Osteocyte (in vitro differentiated cells): ENCODE data around the gene DUOXA2. TPM values are rescaled to one million over a fixed set of nuclear protein-coding genes. Genes with fewer than 3 reads are reported as not detected.

Source experiments
- DNase-seq: peaks from one replicate; pipeline ENCODE4 v3.0.0; 2021; ENCODE audit warnings: mixed read lengths; ENCODE audit not compliant: unreplicated experiment; ENCODE audit errors: extremely low spot score
- H3K27ac Mint-ChIP-seq: one replicate; pipeline ENCODE4 v1.8.0; 2021; ENCODE audit warnings: mild to moderate bottlenecking, mixed read lengths; ENCODE audit not compliant: unreplicated experiment
- H3K27me3 Mint-ChIP-seq: one replicate; pipeline ENCODE4 v1.8.0; 2021; ENCODE audit warnings: mixed read lengths; ENCODE audit not compliant: unreplicated experiment
- H3K36me3 Mint-ChIP-seq: one replicate; pipeline ENCODE4 v1.8.0; 2021; ENCODE audit warnings: mixed read lengths; ENCODE audit not compliant: unreplicated experiment
- H3K4me1 Mint-ChIP-seq: one replicate; pipeline ENCODE4 v1.8.0; 2021; ENCODE audit warnings: mixed read lengths; ENCODE audit not compliant: unreplicated experiment
- H3K4me3 Mint-ChIP-seq: one replicate; pipeline ENCODE4 v1.8.0; 2021; ENCODE audit warnings: mild to moderate bottlenecking, moderate library complexity, mixed read lengths; ENCODE audit not compliant: unreplicated experiment
- H3K9me3 Mint-ChIP-seq: one replicate; pipeline ENCODE4 v1.8.0; 2021; ENCODE audit warnings: mixed read lengths; ENCODE audit not compliant: unreplicated experiment
- CTCF ChIP-seq: fragments of 200-600 bp; sonication (generic); IDR thresholded peaks from 2 replicates; pipeline ENCODE4 v1.5.0; 2021; ENCODE audit warnings: antibody characterized with exemption, mild to moderate bottlenecking, moderate library complexity
- total RNA-seq: library from RNA; stranded (reverse); gene quantifications from 2 replicates; pipeline ENCODE4 v1.2.1, GENCODE V29; 2021

Gene DUOXA2
- total RNA-seq, 1 donor from 2014 or later: not detected

- no peaks in the 10 kb centered on the region for H3K4me1 Mint-ChIP-seq
- no peak for DNase-seq
- H3K9me3 Mint-ChIP-seq: no peaks in the 10 kb centered on the region
- H3K27ac Mint-ChIP-seq: no peak overlapping the region
- no peak overlapping the region for H3K4me3 Mint-ChIP-seq
- peaks cover 31% of the 10 kb centered on the region for H3K27me3 Mint-ChIP-seq
- H3K36me3 Mint-ChIP-seq: no peaks in the 10 kb centered on the region
- no peak for TF ChIP-seq CTCF
These were observed 18.5 kb upstream of the DUOXA2 start for GRCh38 chr15:45095661-45096060.

GRCh38 chr15:45097466-45097865 lies 16.7 kb upstream of the DUOXA2 start:
- no peak for TF ChIP-seq CTCF
- no peak overlapping the region for H3K4me3 Mint-ChIP-seq
- no peak for DNase-seq
- H3K27me3 Mint-ChIP-seq: peaks cover 20% of the 10 kb centered on the region
- no peaks in the 10 kb centered on the region for H3K9me3 Mint-ChIP-seq
- H3K27ac Mint-ChIP-seq: no peak overlapping the region
- H3K36me3 Mint-ChIP-seq: no peaks in the 10 kb centered on the region
- H3K4me1 Mint-ChIP-seq: no peaks in the 10 kb centered on the region

- TF ChIP-seq CTCF: no peak
- no peak overlapping the region for H3K4me3 Mint-ChIP-seq
- H3K9me3 Mint-ChIP-seq: no peaks in the 10 kb centered on the region
- no peak for DNase-seq
- H3K36me3 Mint-ChIP-seq: no peaks in the 10 kb centered on the region
- H3K4me1 Mint-ChIP-seq: no peaks in the 10 kb centered on the region
- peaks cover 21% of the 10 kb centered on the region for H3K27me3 Mint-ChIP-seq
- H3K27ac Mint-ChIP-seq: no peak overlapping the region
These were observed 14.5 kb upstream of the DUOXA2 start for GRCh38 chr15:45099549-45100165.

GRCh38 chr15:45100884-45101625 lies 13.1 kb upstream of the DUOXA2 start:
- no peak overlapping the region for H3K27ac Mint-ChIP-seq

More at GRCh38 chr15:45100884-45101625, 13.1 kb upstream of the DUOXA2 start:
- Mint-ChIP-seq H3K4me3 (no peak overlapping the region), H3K9me3 (no peaks in the 10 kb centered on the region), H3K36me3 (no peaks in the 10 kb centered on the region), H3K4me1 (no peaks in the 10 kb centered on the region), H3K27me3 (peaks cover 21% of the 10 kb centered on the region)
- DNase-seq: no peak
- TF ChIP-seq CTCF: no peak
